ENCODE data around the gene BEST3.

Gene BEST3

DNA sequence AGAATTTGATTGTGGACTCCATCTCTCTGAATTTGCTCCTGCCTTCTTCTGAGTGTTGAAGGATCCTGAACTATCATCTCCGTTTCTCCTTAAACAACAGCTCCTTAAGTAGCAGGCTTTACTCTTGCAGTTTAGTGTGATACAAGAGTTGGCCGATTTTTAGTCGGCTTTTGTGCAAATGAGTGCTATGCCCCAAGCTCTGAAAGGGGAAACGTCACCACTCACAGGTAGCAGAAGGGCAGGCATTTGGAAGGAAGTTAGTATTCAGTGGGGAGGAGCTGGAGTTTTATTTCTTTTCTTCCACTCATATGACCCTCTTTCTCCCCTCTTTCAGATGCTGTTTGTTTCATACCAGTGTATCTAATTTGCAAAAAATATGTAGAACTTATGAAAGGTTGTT is 51.9 kb downstream of the BEST3 start:
- in situ Hi-C loops (cut with HindIII; ENCODE audit: low sequenced_read_pairs), result no loop called here
- H3K4me3 ChIP-seq (ENCODE audit: low read depth, low read length), result no peak overlapping the region
- no peak for DNase-seq (ENCODE audit: low read depth, low spot score)
- TF ChIP-seq, protein P1, sequence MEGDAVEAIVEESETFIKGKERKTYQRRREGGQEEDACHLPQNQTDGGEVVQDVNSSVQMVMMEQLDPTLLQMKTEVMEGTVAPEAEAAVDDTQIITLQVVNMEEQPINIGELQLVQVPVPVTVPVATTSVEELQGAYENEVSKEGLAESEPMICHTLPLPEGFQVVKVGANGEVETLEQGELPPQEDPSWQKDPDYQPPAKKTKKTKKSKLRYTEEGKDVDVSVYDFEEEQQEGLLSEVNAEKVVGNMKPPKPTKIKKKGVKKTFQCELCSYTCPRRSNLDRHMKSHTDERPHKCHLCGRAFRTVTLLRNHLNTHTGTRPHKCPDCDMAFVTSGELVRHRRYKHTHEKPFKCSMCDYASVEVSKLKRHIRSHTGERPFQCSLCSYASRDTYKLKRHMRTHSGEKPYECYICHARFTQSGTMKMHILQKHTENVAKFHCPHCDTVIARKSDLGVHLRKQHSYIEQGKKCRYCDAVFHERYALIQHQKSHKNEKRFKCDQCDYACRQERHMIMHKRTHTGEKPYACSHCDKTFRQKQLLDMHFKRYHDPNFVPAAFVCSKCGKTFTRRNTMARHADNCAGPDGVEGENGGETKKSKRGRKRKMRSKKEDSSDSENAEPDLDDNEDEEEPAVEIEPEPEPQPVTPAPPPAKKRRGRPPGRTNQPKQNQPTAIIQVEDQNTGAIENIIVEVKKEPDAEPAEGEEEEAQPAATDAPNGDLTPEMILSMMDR (IDR thresholded peaks at IDR 0.05; ENCODE audit: low read depth, low read length), result no peak

- in situ Hi-C loops (cut with HindIII; ENCODE audit: low sequenced_read_pairs), result no loop called here
- TF ChIP-seq, protein P1 (IDR thresholded peaks at IDR 0.05; ENCODE audit: low read depth, low read length), result no peak
- H3K4me3 ChIP-seq (ENCODE audit: low read depth, low read length), result no peak overlapping the region
- no peak for DNase-seq (ENCODE audit: low read depth, low spot score)
These were observed 54.1 kb downstream of the BEST3 start for GRCh38 chr12:69645031-69645430.

- no peak for DNase-seq (ENCODE audit: low read depth, low spot score)
- TF ChIP-seq, protein P1 (IDR thresholded peaks at IDR 0.05; ENCODE audit: low read depth, low read length), result no peak
- no peak overlapping the region for H3K4me3 ChIP-seq (ENCODE audit: low read depth, low read length)
- in situ Hi-C loops (cut with HindIII; ENCODE audit: low sequenced_read_pairs), result no loop called here
These were observed 54.6 kb downstream of the BEST3 start for GRCh38 chr12:69644511-69644910.

DNA sequence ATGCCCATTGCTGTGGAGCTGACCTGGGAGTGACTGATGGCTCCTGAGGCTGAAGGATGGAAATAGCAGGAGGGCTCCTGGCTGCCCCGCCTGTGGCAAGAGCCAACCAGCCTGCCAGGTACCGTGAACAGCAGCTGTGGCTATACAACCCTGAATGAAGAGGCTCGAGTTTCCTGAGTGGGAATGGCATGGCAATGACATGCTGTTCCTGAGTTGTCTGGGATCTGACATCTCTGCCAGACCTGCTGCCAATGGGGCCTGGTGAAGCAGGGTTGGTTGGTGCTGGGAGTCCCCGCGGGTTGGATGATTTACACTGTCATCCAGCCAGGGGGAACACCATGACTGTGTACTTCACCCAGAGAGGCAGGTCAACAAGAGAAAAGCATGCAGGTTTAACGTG is 56.6 kb downstream of the BEST3 start:
- no peak for DNase-seq (ENCODE audit: low read depth, low spot score)
- H3K4me3 ChIP-seq (ENCODE audit: low read depth, low read length), result no peak overlapping the region
- in situ Hi-C loops (cut with HindIII; ENCODE audit: low sequenced_read_pairs), result no loop called here
- TF ChIP-seq, protein P1 (IDR thresholded peaks at IDR 0.05; ENCODE audit: low read depth, low read length), result no peak

- H3K4me3 ChIP-seq (ENCODE audit: low read depth, low read length), result no peak overlapping the region
- in situ Hi-C loops (cut with HindIII; ENCODE audit: low sequenced_read_pairs), result no loop called here
- TF ChIP-seq, protein P1 (IDR thresholded peaks at IDR 0.05; ENCODE audit: low read depth, low read length), result no peak
- no peak for DNase-seq (ENCODE audit: low read depth, low spot score)
These were observed 57.6 kb downstream of the BEST3 start for GRCh38 chr12:69641546-69641945.

DNA sequence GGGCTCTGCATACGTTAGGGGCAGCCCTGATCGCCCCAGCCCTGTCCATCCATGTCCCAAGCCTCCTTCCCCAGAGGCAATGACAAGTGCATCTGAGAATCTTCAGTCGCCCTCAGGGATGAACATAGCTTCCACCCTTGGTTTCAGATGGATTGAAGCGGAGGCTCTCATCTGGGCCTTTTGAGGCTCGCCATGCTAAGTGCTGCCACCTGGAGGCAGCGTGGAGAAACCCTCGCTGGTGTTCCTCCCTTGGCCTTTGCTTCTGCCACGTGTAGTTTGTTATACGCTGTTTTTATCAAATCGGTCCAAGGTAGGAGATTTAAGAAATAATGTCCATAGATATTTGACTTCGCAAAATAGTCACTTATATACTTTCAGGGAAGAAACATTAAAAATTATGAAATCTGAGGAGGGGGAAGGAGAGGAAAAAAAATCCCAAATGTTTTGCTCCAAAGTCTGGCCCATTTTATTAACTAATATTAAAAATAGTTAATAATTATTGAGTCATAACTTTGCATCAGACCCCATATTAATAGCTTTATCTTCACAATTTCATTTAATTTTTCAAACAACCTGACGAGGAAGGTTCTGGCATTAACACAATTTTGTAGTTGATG is 59.6 kb downstream of the BEST3 start:
- TF ChIP-seq, protein P1 (IDR thresholded peaks at IDR 0.05; ENCODE audit: low read depth, low read length), result peak; percentile 94
- H3K4me3 ChIP-seq (ENCODE audit: low read depth, low read length), result no peak overlapping the region
- DNase-seq (ENCODE audit: low read depth, low spot score), result peak; percentile 66
- in situ Hi-C loops (cut with HindIII; ENCODE audit: low sequenced_read_pairs), result no loop called here
